Measurements from ENCODE around the gene SIGLEC15. TPM values are rescaled to one million over a fixed set of nuclear protein-coding genes. Genes with fewer than 3 reads are reported as not detected.

Gene SIGLEC15
- total RNA-seq, 2 experiments from 2014 or later: not detected

DNA sequence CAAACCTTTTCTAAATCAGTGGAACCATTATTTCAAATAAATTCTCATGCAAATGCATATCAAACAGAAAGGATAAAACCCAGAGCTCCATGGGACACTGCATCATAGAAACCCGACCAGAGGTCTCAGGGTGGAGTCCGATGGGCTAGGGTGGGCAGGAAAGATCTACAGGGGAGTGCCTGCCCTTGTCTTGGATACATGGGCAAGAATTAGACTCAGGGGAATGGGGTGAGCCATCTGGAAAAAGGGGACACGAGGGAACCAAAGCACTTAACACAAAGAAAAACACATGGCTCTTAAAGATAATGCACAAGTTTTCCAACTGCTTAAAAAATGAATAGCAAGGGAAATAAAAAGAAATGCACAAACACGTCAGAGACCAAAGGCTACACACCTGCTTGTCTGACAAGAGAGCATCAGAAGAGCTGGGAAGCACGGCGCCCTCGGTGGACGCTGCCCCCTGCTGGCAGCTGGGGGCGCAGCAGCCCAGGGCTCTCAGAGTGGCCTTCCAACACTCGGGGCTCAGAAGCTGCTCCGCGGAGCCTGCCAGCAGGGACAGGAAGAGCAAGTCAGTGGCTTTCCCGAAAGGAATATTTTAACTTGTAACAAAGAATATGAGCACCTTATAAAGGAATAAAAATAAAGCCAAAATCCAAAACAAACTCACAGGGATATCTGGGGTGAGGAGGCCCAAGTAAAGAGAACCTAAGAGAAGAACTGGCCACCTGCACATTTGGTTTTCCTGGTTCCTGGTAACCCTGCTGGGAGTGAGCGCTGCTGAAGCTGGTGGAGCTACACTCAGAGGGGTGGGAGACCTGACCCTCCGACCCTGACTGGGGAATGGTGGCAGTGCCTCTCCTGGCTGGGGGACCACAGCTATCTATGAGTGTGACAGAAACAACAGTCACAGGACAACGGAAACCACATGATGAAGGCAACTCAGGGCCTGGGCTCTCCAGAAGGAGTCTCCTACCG, 54.5 kb downstream of the SIGLEC15 start:
- peaks cover 11% of the 10 kb centered on the region; the same call in 1 of the 2 replicates for H3K36me3 ChIP-seq (ENCODE audit: insufficient read depth, low read length)

DNA sequence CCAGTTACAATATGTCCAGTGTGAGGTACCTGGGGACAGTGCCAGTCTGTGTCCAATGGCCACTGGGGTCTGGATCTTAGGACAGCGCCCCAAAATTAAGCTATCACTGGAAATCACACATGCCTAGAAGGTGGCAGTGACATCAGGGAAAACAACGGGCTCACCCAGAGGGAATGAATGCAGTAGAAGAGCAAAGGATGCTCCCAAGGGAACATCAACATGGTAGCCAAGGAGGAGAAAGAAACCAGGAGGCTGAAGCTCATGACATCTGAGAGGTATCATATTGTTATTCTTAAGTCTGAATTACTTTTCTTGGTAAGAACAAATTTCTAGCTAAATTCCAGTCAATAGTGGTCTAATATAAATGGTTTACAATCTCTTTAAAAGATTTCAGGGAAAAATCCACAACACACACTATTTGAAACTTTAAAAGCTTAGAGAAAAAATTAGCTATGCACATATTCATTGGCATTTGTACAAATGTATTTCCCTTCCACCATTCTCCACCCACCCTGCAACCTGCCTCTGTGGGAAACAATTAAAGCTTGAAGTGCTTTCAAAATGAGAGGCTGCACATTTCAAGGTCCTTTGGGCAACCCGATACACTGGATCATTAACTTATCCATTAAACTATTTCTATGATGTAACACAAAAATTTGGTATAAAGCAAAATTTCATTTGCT, 55.5 kb downstream of the SIGLEC15 start:
- DNase-seq (ENCODE audit: low spot score): no peak
- ChIA-PET CTCF (ENCODE audit: unreplicated experiment) (no interaction called here), POLR2A (no interaction called here)
- intact Hi-C loops (cut with micrococcal nuclease; ENCODE audit: unreplicated experiment): no loop called here
- H3K79me2 ChIP-seq (ENCODE audit: insufficient read depth, low read depth, low read length): no peaks in the 10 kb centered on the region
- no peak overlapping the region for H3K4me3 ChIP-seq (ENCODE audit: low read depth, low read length, poor library complexity, severe bottlenecking)
- H3K4me2 ChIP-seq (ENCODE audit: low read length): no peak overlapping the region
- H3K9me2 ChIP-seq (ENCODE audit: insufficient read depth, low read length): no peaks in the 10 kb centered on the region
- H2AFZ ChIP-seq (ENCODE audit: low read length): no peak overlapping the region
- no peaks in the 10 kb centered on the region for H3K4me1 ChIP-seq (ENCODE audit: insufficient read depth, low read length, poor library complexity, severe bottlenecking)
- TF ChIP-seq, protein P1, sequence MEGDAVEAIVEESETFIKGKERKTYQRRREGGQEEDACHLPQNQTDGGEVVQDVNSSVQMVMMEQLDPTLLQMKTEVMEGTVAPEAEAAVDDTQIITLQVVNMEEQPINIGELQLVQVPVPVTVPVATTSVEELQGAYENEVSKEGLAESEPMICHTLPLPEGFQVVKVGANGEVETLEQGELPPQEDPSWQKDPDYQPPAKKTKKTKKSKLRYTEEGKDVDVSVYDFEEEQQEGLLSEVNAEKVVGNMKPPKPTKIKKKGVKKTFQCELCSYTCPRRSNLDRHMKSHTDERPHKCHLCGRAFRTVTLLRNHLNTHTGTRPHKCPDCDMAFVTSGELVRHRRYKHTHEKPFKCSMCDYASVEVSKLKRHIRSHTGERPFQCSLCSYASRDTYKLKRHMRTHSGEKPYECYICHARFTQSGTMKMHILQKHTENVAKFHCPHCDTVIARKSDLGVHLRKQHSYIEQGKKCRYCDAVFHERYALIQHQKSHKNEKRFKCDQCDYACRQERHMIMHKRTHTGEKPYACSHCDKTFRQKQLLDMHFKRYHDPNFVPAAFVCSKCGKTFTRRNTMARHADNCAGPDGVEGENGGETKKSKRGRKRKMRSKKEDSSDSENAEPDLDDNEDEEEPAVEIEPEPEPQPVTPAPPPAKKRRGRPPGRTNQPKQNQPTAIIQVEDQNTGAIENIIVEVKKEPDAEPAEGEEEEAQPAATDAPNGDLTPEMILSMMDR (conservative IDR thresholded peaks at IDR 0.05; ENCODE audit: low read length): no peak
- TF ChIP-seq EZH2phosphoT487 (IDR thresholded peaks at IDR 0.05; ENCODE audit: borderline replicate concordance, low read depth, low read length): no peak
- peaks cover 3% of the 10 kb centered on the region; the same call in 1 of the 2 replicates for H3K36me3 ChIP-seq (ENCODE audit: insufficient read depth, low read length)
- H3K9me3 ChIP-seq (ENCODE audit: low read length): no peaks in the 10 kb centered on the region
- BruUV-seq (replicated peaks): no TSS peak
- no peak overlapping the region for H3K27ac ChIP-seq (ENCODE audit: low read depth, low read length, poor library complexity, severe bottlenecking)
- no peaks in the 10 kb centered on the region for H4K20me1 ChIP-seq (ENCODE audit: insufficient read depth, low read length)

More for the DNA sequence above, 54.5 kb downstream of the SIGLEC15 start:
- Histone ChIP-seq H3K4me2 (ENCODE audit: low read length) (no peak overlapping the region), H3K4me1 (ENCODE audit: insufficient read depth, low read length, poor library complexity, severe bottlenecking) (peaks cover under 1% of the 10 kb centered on the region), H2AFZ (ENCODE audit: low read length) (no peak overlapping the region), H4K20me1 (ENCODE audit: insufficient read depth, low read length) (no peaks in the 10 kb centered on the region), H3K27ac (ENCODE audit: low read depth, low read length, poor library complexity, severe bottlenecking) (no peak overlapping the region), H3K9me2 (ENCODE audit: insufficient read depth, low read length) (no peaks in the 10 kb centered on the region), H3K4me3 (ENCODE audit: low read depth, low read length, poor library complexity, severe bottlenecking) (no peak overlapping the region), H3K9me3 (ENCODE audit: low read length) (no peaks in the 10 kb centered on the region), H3K79me2 (ENCODE audit: insufficient read depth, low read depth, low read length) (no peaks in the 10 kb centered on the region)
- DNase-seq (ENCODE audit: low spot score): peak; percentile 30
- no peak for TF ChIP-seq EZH2phosphoT487 (IDR thresholded peaks at IDR 0.05; ENCODE audit: borderline replicate concordance, low read depth, low read length)
- TF ChIP-seq, protein P1 (conservative IDR thresholded peaks at IDR 0.05; ENCODE audit: low read length): peak; percentile 84
- BruUV-seq (replicated peaks): no TSS peak
- intact Hi-C loops (cut with micrococcal nuclease; ENCODE audit: unreplicated experiment): no loop called here
- ChIA-PET CTCF (ENCODE audit: unreplicated experiment) (no interaction called here), POLR2A (no interaction called here)
